Ascending aorta (tissue), 2 donors: ENCODE data around the gene SPATA4. TPM values are rescaled to one million over a fixed set of nuclear protein-coding genes. Genes with fewer than 3 reads are reported as not detected.

Experiments
- DNase-seq, 2 donors: peaks; one replicate each; pipeline ENCODE4 v3.0.0-alpha.2; 2019; ENCODE audit warnings: low spot score in 2 of 2
- H3K27ac ChIP-seq, 2 donors: fragments of 200-600 bp; sonication (generic); one replicate each; pipeline ENCODE4 v1.5.1; 2016 to 2017; ENCODE audit warnings: mild to moderate bottlenecking in 1 of 2
- H3K27me3 ChIP-seq: fragments of 200-600 bp; sonication (generic); one replicate; pipeline ENCODE4 v1.5.1; 2017
- H3K36me3 ChIP-seq, 2 donors: fragments of 200-600 bp; sonication (generic); one replicate each; pipeline ENCODE4 v1.5.1; 2016
- H3K4me1 ChIP-seq, 2 donors: fragments of 200-600 bp; sonication (generic); one replicate each; pipeline ENCODE4 v1.5.1; 2016 to 2017; ENCODE audit warnings: mild to moderate bottlenecking in 1 of 2
- H3K4me3 ChIP-seq, 2 donors: fragments of 200-600 bp; sonication (generic); one replicate each; pipeline ENCODE4 v1.5.1; 2016 to 2017; ENCODE audit warnings: mild to moderate bottlenecking in 1 of 2
- H3K9me3 ChIP-seq, 2 donors: fragments of 200-600 bp; sonication (generic); one replicate each; pipeline ENCODE4 v1.5.1; 2016
- CTCF ChIP-seq, 3 experiments: fragments of 200-600 bp in 2 of 3; fragments of 450-650 bp in 1 of 3; sonication (generic) in 2 of 3; IDR thresholded peaks; one replicate each; pipeline ENCODE4 v1.5.1; 2016 to 2019; ENCODE audit warnings: antibody characterized with exemption in 3 of 3, mild to moderate bottlenecking in 1 of 3, moderate library complexity in 1 of 3
- intact Hi-C: fragments of 100-400 bp; cut with DNase I; formaldehyde crosslinking; loops from one replicate; pipeline ENCODE4 v1.15.1; 2023
- total RNA-seq: library from RNA; depleted of rRNA; stranded (reverse); fragments of >200 nt; gene quantifications from one replicate; pipeline ENCODE4 v1.1.0, GENCODE V29; 2016

Gene SPATA4
- total RNA-seq, 1 donor from 2014 or later: not detected

- Histone ChIP-seq H3K4me3 (no peak overlapping the region), H3K9me3 (no peaks in the 10 kb centered on the region), H3K27me3 (no peaks in the 10 kb centered on the region), H3K4me1 (no peaks in the 10 kb centered on the region), H3K36me3 (no peaks in the 10 kb centered on the region), H3K27ac (no peak overlapping the region)
- TF ChIP-seq CTCF (IDR thresholded peaks at IDR 0.05): no peak
- intact Hi-C loops: no loop called here
- no peak for DNase-seq
These were observed 9.9 kb upstream of the SPATA4 start for GRCh38 chr4:176205299-176205698.

- no peak overlapping the region for H3K27ac ChIP-seq
- H3K36me3 ChIP-seq: no peaks in the 10 kb centered on the region
- TF ChIP-seq CTCF (IDR thresholded peaks at IDR 0.05): no peak
- no peaks in the 10 kb centered on the region for H3K9me3 ChIP-seq
- no peaks in the 10 kb centered on the region for H3K27me3 ChIP-seq
- intact Hi-C loops: loop anchor here (5.0 kb wide), 3 partner anchors 79 to 144 kb away; partner anchors contain the start of gene WDR17
- no peak for DNase-seq
- peaks cover 0 to 4% of the 10 kb centered on the region in 2 donors for H3K4me1 ChIP-seq
- H3K4me3 ChIP-seq: no peak overlapping the region
These were observed 3.0 kb upstream of the SPATA4 start for GRCh38 chr4:176198316-176198903.

GRCh38 chr4:176193938-176194337 is 1.4 kb downstream of the SPATA4 start:
- no peak for DNase-seq
- Histone ChIP-seq H3K9me3 (no peaks in the 10 kb centered on the region), H3K4me1 (peaks cover 0 to 4% of the 10 kb centered on the region in 2 donors), H3K27ac (no peak overlapping the region), H3K27me3 (no peaks in the 10 kb centered on the region), H3K4me3 (no peak overlapping the region), H3K36me3 (no peaks in the 10 kb centered on the region)
- intact Hi-C loops: loop anchor here (2.0 kb wide), 1 partner anchor 45 kb away; no protein-coding TSS in a partner anchor
- TF ChIP-seq CTCF (IDR thresholded peaks at IDR 0.05): no peak

GRCh38 chr4:176193126-176193525 is 2.3 kb downstream of the SPATA4 start:
- no peak for TF ChIP-seq CTCF (IDR thresholded peaks at IDR 0.05)
- H3K4me3 ChIP-seq: no peak overlapping the region
- H3K27ac ChIP-seq: no peak overlapping the region
- no peaks in the 10 kb centered on the region for H3K27me3 ChIP-seq
- H3K9me3 ChIP-seq: no peaks in the 10 kb centered on the region
- intact Hi-C loops: no loop called here
- H3K36me3 ChIP-seq: no peaks in the 10 kb centered on the region
- peaks cover 0 to 4% of the 10 kb centered on the region in 2 donors for H3K4me1 ChIP-seq
- no peak for DNase-seq

GRCh38 chr4:176191974-176192373 is 3.4 kb downstream of the SPATA4 start:
- Histone ChIP-seq H3K9me3 (no peaks in the 10 kb centered on the region), H3K36me3 (no peaks in the 10 kb centered on the region), H3K4me1 (peaks cover 0 to 8% of the 10 kb centered on the region in 2 donors), H3K4me3 (no peak overlapping the region), H3K27ac (no peak overlapping the region), H3K27me3 (no peaks in the 10 kb centered on the region)
- DNase-seq: no peak
- TF ChIP-seq CTCF (IDR thresholded peaks at IDR 0.05): no peak
- intact Hi-C loops: no loop called here
